Thoracic aorta (tissue), 2 donors: ENCODE results near the gene KNTC1. TPM values are rescaled to one million over a fixed set of nuclear protein-coding genes. Genes with fewer than 3 reads are reported as not detected.
"Not testable (repeated sequence)": the region's sequence is repeated elsewhere in the genome, so short reads cannot be mapped to it uniquely, and the experiment has no call there.

Experiments
- ATAC-seq: fragments of 150-250 bp; one replicate; pipeline ENCODE4 v1.8.0; 2017; ENCODE audit warnings: low read depth; ENCODE audit not compliant: insufficient number of reproducible peaks, low FRiP score
- DNase-seq: peaks from one replicate; pipeline ENCODE4 v3.0.0-alpha.2; 2020; ENCODE audit warnings: low spot score
- H3K27ac ChIP-seq, 2 donors: fragments of 200-600 bp; sonication (generic); 1 replicate in 1 of 2; 2 replicates in 1 of 2; pipeline ENCODE4 v1.5.1; 2016; ENCODE audit warnings: mild to moderate bottlenecking in 2 of 2, moderate library complexity in 2 of 2
- H3K27me3 ChIP-seq: fragments of 200-600 bp; sonication (generic); replicated peaks from 2 replicates; pipeline ENCODE4 v1.6.0; 2016; ENCODE audit warnings: mild to moderate bottlenecking; ENCODE audit not compliant: insufficient read depth
- H3K36me3 ChIP-seq: fragments of 200-600 bp; sonication (generic); one replicate; pipeline ENCODE4 v1.5.1; 2016
- H3K4me1 ChIP-seq, 2 donors: fragments of 200-600 bp; sonication (generic); 1 replicate in 1 of 2; 2 replicates in 1 of 2; pipeline versions ENCODE4 v1.5.1 to v1.6.0; 2016; ENCODE audit warnings: low read depth in 2 of 2, mild to moderate bottlenecking in 1 of 2; ENCODE audit not compliant: control insufficient read depth in 1 of 2
- H3K4me3 ChIP-seq: fragments of 200-600 bp; sonication (generic); 2 replicates; pipeline ENCODE4 v1.5.1; 2016; ENCODE audit warnings: mild to moderate bottlenecking
- H3K9me3 ChIP-seq: fragments of 200-600 bp; sonication (generic); 2 replicates; pipeline ENCODE4 v1.5.1; 2016
- total RNA-seq, 2 donors: library from RNA; depleted of rRNA; stranded (reverse); fragments of >200 nt; gene quantifications; one replicate each; pipeline versions ENCODE4 v1.1.0 to v1.2.3, GENCODE V29; 2016
- TF ChIP-seq, protein P1 (sequence below): fragments of 200-600 bp; sonication (generic); IDR thresholded peaks from one replicate; pipeline ENCODE4 v1.5.1; 2019; ENCODE audit warnings: antibody characterized with exemption

The KNTC1 gene
- total RNA-seq, 2 donors from 2014 or later: 11.4 to 24.4 TPM

DNA sequence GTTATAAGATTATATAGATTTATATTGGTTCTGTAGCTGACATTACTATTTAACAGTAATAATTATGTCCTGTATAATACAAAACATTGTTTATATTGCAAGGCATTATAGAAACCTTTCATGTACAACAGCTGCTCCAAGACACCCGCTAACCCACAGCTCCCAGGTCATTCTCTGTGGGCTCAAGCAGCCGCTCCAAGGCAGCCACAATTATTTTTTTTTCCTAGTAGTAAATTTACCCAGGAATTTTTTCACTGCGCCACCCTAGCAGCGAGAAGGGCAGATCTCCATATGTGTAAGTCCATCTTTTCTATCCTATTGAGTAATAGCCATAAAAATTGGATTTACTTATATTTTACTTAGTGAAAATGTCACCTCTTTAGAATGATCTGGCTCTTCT is 36.3 kb downstream of the KNTC1 start:
- ATAC-seq (no peak), DNase-seq (no peak)
- Histone ChIP-seq H3K27ac (no peak overlapping the region), H3K36me3 (no peaks in the 10 kb centered on the region), H3K4me1 (no peaks in the 10 kb centered on the region), H3K9me3 (no peaks in the 10 kb centered on the region), H3K4me3 (no peak overlapping the region), H3K27me3 (no peaks in the 10 kb centered on the region)
- TF ChIP-seq, protein P1, sequence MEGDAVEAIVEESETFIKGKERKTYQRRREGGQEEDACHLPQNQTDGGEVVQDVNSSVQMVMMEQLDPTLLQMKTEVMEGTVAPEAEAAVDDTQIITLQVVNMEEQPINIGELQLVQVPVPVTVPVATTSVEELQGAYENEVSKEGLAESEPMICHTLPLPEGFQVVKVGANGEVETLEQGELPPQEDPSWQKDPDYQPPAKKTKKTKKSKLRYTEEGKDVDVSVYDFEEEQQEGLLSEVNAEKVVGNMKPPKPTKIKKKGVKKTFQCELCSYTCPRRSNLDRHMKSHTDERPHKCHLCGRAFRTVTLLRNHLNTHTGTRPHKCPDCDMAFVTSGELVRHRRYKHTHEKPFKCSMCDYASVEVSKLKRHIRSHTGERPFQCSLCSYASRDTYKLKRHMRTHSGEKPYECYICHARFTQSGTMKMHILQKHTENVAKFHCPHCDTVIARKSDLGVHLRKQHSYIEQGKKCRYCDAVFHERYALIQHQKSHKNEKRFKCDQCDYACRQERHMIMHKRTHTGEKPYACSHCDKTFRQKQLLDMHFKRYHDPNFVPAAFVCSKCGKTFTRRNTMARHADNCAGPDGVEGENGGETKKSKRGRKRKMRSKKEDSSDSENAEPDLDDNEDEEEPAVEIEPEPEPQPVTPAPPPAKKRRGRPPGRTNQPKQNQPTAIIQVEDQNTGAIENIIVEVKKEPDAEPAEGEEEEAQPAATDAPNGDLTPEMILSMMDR: no peak

DNA sequence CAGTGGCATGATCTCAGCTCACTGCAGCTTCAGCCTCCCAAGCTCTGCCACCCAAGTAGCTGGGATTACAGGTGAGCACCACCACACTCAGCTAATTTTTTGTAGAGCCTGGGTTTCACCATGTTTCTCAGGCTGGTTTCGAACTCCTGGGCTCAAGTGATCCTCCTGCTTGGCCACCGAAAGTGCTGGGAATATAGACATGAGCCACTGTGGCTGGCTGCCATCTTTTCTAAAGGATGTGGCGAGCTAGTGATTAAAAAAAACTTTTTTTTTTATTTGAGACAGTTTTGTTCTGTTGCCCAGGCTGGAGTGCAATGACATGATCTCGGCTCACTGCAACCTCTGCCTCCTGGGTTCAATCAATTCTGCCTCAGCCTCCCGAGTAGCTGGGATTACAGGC is 39.8 kb downstream of the KNTC1 start:
- H3K27ac ChIP-seq, ATAC-seq, H3K9me3 ChIP-seq, DNase-seq, H3K4me1 ChIP-seq, H3K36me3 ChIP-seq, H3K27me3 ChIP-seq, H3K4me3 ChIP-seq: not testable (repeated sequence)

DNA sequence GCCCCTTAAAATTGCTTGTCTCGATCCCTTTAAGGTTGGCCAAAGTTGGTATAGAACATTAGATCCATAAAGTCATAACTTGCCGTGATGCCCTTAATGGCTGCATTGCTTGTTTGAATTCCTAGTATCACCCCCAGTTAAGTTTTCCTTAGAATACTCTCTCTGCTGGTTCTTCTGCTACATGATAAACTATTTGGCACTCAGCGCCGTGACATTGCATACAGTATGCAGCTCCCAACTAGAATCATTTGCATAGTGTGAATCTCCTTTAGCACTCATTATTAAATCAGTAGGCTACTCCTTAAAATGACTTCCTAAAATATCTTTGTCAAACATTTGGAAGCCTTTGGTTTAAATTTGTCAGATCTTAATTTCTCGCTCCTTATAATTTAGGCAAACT is 42.2 kb downstream of the KNTC1 start:
- Histone ChIP-seq H3K27me3 (no peaks in the 10 kb centered on the region), H3K9me3 (no peaks in the 10 kb centered on the region), H3K27ac (no peak overlapping the region), H3K4me3 (no peak overlapping the region), H3K4me1 (no peaks in the 10 kb centered on the region), H3K36me3 (no peaks in the 10 kb centered on the region)
- TF ChIP-seq, protein P1: no peak
- DNase-seq (no peak), ATAC-seq (no peak)

DNA sequence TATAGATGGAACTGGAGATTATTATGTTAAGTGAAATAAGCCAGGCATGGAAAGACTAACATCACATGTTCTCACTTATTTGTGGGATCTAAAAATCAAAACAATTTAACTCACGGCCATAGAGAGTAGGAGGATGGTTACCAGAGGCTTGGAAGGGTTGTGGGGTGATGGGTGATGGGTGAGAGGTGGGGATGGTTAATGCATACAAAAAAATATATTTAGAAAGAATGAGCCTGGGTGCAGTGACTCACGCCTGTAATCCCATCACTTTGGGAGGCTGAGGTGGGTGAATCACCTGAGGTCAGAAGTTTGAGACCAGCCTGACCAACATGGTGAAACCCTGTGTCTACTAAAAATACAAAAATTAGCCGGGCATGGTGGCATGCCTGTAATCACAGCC is 43.0 kb downstream of the KNTC1 start:
- ATAC-seq, DNase-seq, H3K4me3 ChIP-seq, H3K9me3 ChIP-seq, H3K36me3 ChIP-seq, H3K27me3 ChIP-seq, H3K27ac ChIP-seq, H3K4me1 ChIP-seq: not testable (repeated sequence)

DNA sequence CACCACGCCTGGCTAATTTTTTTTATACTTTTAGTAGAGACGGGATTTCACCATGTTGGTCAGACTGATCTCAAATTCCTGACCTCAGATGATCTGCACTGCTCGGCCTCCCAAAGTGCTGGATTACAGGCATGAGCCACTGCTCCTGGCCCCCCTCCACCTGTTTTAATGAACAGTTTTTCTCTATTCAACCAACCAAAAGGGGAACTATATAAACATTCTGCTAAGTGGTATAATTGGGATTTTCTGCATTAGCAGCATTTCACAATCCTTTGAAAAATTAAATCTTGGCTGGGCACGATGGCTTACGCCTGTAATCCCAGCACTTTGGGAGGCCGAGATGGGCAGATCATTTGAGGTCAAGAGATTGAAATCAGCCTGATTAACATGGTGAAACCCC is 44.8 kb downstream of the KNTC1 start:
- DNase-seq: no peak
- no peaks in the 10 kb centered on the region for H3K27me3 ChIP-seq
- TF ChIP-seq, protein P1: no peak
- no peak for ATAC-seq
- H3K4me3 ChIP-seq: no peak overlapping the region
- H3K27ac ChIP-seq: no peak overlapping the region
- H3K4me1 ChIP-seq: no peaks in the 10 kb centered on the region
- no peaks in the 10 kb centered on the region for H3K36me3 ChIP-seq
- no peaks in the 10 kb centered on the region for H3K9me3 ChIP-seq

DNA sequence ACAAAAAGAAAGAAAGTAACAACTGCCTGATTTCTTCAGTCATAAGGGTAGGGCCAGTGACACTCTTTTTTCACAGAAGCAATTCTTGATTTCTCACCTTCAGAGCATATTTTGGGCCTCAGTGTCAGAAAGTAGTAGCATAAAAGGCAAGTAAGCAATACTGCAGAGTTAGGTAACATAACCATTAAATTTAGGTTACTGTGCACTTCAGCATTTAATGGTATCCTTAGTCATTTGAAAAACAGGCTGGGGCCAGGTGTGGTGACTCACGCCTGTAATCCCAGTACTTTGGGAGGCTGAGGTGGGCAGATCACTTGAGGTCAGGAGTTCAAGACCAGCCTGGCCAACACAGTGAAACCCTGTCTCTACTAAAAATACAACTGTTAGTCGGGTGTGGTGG is 56.2 kb downstream of the KNTC1 start:
- not testable (repeated sequence) for H3K4me1 ChIP-seq, H3K4me3 ChIP-seq, H3K27me3 ChIP-seq, DNase-seq, H3K27ac ChIP-seq, H3K9me3 ChIP-seq, ATAC-seq, H3K36me3 ChIP-seq

DNA sequence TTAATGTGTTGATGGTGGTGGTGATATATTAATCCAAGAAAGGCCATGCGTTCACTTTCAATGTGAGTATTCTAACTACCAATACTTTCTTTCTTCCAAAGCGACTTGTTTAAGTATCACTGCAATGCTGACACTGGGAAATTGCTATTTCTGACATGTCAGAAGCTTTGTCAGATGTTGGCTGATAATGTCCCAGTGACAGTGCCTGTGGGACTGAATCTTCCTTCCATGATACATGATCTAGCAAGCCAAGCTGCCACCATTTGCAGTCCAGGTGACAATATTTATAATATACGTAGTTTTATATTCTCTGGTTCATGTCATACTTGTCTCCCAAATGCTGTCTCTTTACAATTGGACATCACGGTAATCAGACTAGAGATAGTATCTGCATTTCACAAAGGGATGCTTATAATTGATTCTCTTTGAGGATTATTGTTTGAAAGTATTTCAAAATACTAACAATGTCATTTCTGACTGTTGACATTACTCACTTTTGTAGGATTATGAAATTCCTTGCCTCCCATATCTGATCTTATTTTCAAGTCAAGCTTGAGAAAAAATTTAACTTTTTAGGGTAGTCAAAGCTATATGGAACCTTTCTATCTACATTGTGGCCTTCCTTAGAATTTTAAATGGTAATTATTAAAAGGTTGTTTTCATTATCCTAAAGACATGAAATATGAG is 57.3 kb downstream of the KNTC1 start:
- TF ChIP-seq, protein P1: no peak
- H3K27ac ChIP-seq: no peak overlapping the region
- H3K4me3 ChIP-seq: no peak overlapping the region
- no peaks in the 10 kb centered on the region for H3K27me3 ChIP-seq
- no peaks in the 10 kb centered on the region for H3K4me1 ChIP-seq
- ATAC-seq (no peak), DNase-seq (no peak)
- no peaks in the 10 kb centered on the region for H3K36me3 ChIP-seq
- H3K9me3 ChIP-seq: no peaks in the 10 kb centered on the region
